AG08395 (cell line): ENCODE measurements around the gene TMEM38A.
"Not testable (repeated sequence)": the region's sequence is repeated elsewhere in the genome, so short reads cannot be mapped to it uniquely, and the experiment has no call there.

Source experiments
- DNase-seq: peaks from one replicate; pipeline ENCODE4 v3.0.0; 2012; ENCODE audit warnings: mixed read lengths, low spot score

TMEM38A gene

GRCh38 chr19:16638666-16639065 lies 22.3 kb upstream of the TMEM38A start:
- no peak for DNase-seq

- DNase-seq = no peak
Observed at GRCh38 chr19:16640951-16641350, 20.0 kb upstream of the TMEM38A start.

GRCh38 chr19:16641695-16642094 lies 19.2 kb upstream of the TMEM38A start:
- DNase-seq = no peak

GRCh38 chr19:16645140-16645539 lies 15.8 kb upstream of the TMEM38A start:
- no peak for DNase-seq

GRCh38 chr19:16649734-16650133 lies 11.2 kb upstream of the TMEM38A start:
- no peak for DNase-seq

- DNase-seq = no peak
Observed at GRCh38 chr19:16650821-16651220, 10.1 kb upstream of the TMEM38A start.

GRCh38 chr19:16651421-16652188 lies 9.3 kb upstream of the TMEM38A start:
- DNase-seq = not testable (repeated sequence)

- no peak for DNase-seq
Observed at GRCh38 chr19:16652854-16653253, 8.1 kb upstream of the TMEM38A start.

- peak; percentile 20 for DNase-seq
Observed at GRCh38 chr19:16654140-16654539, 6.8 kb upstream of the TMEM38A start.

GRCh38 chr19:16654627-16655026 lies 6.3 kb upstream of the TMEM38A start:
- no peak for DNase-seq

- DNase-seq = no peak
Observed at GRCh38 chr19:16655727-16656126, 5.2 kb upstream of the TMEM38A start.

- DNase-seq = no peak
Observed at GRCh38 chr19:16657384-16657783, 3.6 kb upstream of the TMEM38A start.

GRCh38 chr19:16659464-16659831 lies 1.5 kb upstream of the TMEM38A start:
- no peak for DNase-seq

GRCh38 chr19:16659832-16660708 lies 869 bp upstream of the TMEM38A start, which contains the start of gene SMIM7:
SMIM7 (minus strand) TSS chr19:16660144; CDS start chr19:16660110, 34 bp downstream.
- peak; percentile 100 for DNase-seq

- DNase-seq = no peak
Observed at GRCh38 chr19:16661480-16662034, 618 bp downstream of the TMEM38A start.

- DNase-seq = no peak
Observed at GRCh38 chr19:16668176-16668575, 7.2 kb downstream of the TMEM38A start.

GRCh38 chr19:16668702-16669101 lies 7.8 kb downstream of the TMEM38A start:
- DNase-seq = not testable (repeated sequence)

- no peak for DNase-seq
Observed at GRCh38 chr19:16670291-16670690, 9.4 kb downstream of the TMEM38A start.

GRCh38 chr19:16671652-16672274 lies 10.8 kb downstream of the TMEM38A start:
- DNase-seq = no peak

GRCh38 chr19:16673231-16673630 lies 12.3 kb downstream of the TMEM38A start:
- DNase-seq = no peak

- DNase-seq = not testable (repeated sequence)
Observed at GRCh38 chr19:16673839-16674238, 12.9 kb downstream of the TMEM38A start.

GRCh38 chr19:16676101-16676798 lies 15.3 kb downstream of the TMEM38A start:
- no peak for DNase-seq
